NB4 (cell line): ENCODE results near the gene ANO5.

Experiments
- MYC ChIP-seq: IDR thresholded peaks from 2 replicates; pipeline ENCODE4 v1.6.1; 2011; ENCODE audit warnings: low read depth, low read length
- POLR2A ChIP-seq: IDR thresholded peaks from 2 replicates; pipeline ENCODE4 v1.6.1; 2011; ENCODE audit warnings: mild to moderate bottlenecking; ENCODE audit not compliant: insufficient read length; ENCODE audit errors: extremely low read depth
- TF ChIP-seq, protein P1 (sequence below): IDR thresholded peaks from one replicate; pipeline ENCODE4 v1.5.1; 2012; ENCODE audit warnings: low read depth, low read length
- TF ChIP-seq, protein P2 (sequence below): IDR thresholded peaks from 2 replicates; pipeline ENCODE4 v1.6.1; 2011; ENCODE audit warnings: low read depth, low read length

DNA sequence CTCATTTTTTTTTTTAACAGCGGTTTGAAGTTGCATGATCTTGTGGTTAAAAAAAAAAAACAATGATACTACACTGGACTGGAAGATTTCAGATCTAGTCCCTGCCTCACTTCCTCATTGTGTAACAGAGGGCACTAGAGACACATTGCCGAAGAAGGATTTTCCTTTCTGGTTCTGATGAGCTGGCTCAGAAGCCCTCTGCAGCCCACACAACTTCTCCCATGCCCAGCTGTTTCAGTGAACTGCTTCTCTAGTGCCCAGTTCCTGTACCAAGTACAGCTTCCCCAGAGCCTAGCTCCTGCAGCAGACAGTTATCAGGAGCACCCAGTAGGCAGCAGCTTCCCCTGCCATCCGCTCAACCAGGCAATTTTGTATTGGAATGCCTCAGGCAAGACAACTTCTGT, 29.5 kb upstream of the ANO5 start:
- TF ChIP-seq, protein P1, sequence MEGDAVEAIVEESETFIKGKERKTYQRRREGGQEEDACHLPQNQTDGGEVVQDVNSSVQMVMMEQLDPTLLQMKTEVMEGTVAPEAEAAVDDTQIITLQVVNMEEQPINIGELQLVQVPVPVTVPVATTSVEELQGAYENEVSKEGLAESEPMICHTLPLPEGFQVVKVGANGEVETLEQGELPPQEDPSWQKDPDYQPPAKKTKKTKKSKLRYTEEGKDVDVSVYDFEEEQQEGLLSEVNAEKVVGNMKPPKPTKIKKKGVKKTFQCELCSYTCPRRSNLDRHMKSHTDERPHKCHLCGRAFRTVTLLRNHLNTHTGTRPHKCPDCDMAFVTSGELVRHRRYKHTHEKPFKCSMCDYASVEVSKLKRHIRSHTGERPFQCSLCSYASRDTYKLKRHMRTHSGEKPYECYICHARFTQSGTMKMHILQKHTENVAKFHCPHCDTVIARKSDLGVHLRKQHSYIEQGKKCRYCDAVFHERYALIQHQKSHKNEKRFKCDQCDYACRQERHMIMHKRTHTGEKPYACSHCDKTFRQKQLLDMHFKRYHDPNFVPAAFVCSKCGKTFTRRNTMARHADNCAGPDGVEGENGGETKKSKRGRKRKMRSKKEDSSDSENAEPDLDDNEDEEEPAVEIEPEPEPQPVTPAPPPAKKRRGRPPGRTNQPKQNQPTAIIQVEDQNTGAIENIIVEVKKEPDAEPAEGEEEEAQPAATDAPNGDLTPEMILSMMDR, result no peak
- TF ChIP-seq POLR2A (no peak), MYC (0 out of 2 replicates have a peak, but pooled peaks have one; percentile 24)
- TF ChIP-seq, protein P2, sequence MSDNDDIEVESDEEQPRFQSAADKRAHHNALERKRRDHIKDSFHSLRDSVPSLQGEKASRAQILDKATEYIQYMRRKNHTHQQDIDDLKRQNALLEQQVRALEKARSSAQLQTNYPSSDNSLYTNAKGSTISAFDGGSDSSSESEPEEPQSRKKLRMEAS, result 0 out of 2 replicates have a peak, but pooled peaks have one; percentile 27
